GM19240 (cell line): ENCODE data around the gene NOXA1.
A peak's percentile ranks its signal among the peaks of the same experiment; 100 is the strongest.

ENCODE experiments used
- DNase-seq: peaks from one replicate; pipeline ENCODE4 v3.0.0; 2011; ENCODE audit warnings: low spot score; ENCODE audit not compliant: insufficient read length

Gene NOXA1

GRCh38 chr9:137454597-137455358, 31.6 kb downstream of the NOXA1 start:
- DNase-seq: no peak

- DNase-seq: no peak
Observed at GRCh38 chr9:137455359-137455991, 32.3 kb downstream of the NOXA1 start.

GRCh38 chr9:137456061-137456863, 33.1 kb downstream of the NOXA1 start:
- no peak for DNase-seq

- DNase-seq: no peak
Observed at GRCh38 chr9:137456864-137457405, 33.7 kb downstream of the NOXA1 start.

- no peak for DNase-seq
Observed at GRCh38 chr9:137457406-137458193, 34.4 kb downstream of the NOXA1 start.

GRCh38 chr9:137458194-137459151, 35.3 kb downstream of the NOXA1 start:
- DNase-seq: no peak

GRCh38 chr9:137459152-137459600, 36.0 kb downstream of the NOXA1 start, which contains the start of gene NSMF:
TSS of gene NSMF (minus strand) at chr9:137459334. CDS start at chr9:137459102, 232 bp downstream.
- peak; percentile 97 for DNase-seq

GRCh38 chr9:137459601-137460362, 36.6 kb downstream of the NOXA1 start:
- no peak for DNase-seq

GRCh38 chr9:137460363-137461315, 37.4 kb downstream of the NOXA1 start:
- no peak for DNase-seq

- DNase-seq: no peak
Observed at GRCh38 chr9:137461316-137461662, 38.1 kb downstream of the NOXA1 start.

- DNase-seq: peak; percentile 53
Observed at GRCh38 chr9:137461663-137462395, 38.6 kb downstream of the NOXA1 start.

- DNase-seq: no peak
Observed at GRCh38 chr9:137462396-137462985, 39.3 kb downstream of the NOXA1 start.

- no peak for DNase-seq
Observed at GRCh38 chr9:137462986-137463930, 40.1 kb downstream of the NOXA1 start.

- no peak for DNase-seq
Observed at GRCh38 chr9:137463931-137464290, 40.7 kb downstream of the NOXA1 start.

- no peak for DNase-seq
Observed at GRCh38 chr9:137464291-137464999, 41.3 kb downstream of the NOXA1 start.
